Measurements from ENCODE around the gene CD86.
A peak's percentile ranks its signal among the peaks of the same experiment; 100 is the strongest.

Gene CD86

GRCh38 chr3:122088531-122088930 is 33.4 kb downstream of the CD86 start:
- no peak for DNase-seq (ENCODE audit: insufficient read length, low spot score)
- no peak for FAIRE-seq

GRCh38 chr3:122091602-122092295 is 36.6 kb downstream of the CD86 start:
- DNase-seq (ENCODE audit: insufficient read length, low spot score) (no peak), FAIRE-seq (no peak)

GRCh38 chr3:122092460-122093165 is 37.5 kb downstream of the CD86 start:
- no peak for FAIRE-seq
- DNase-seq (ENCODE audit: insufficient read length, low spot score): peak; percentile 12

GRCh38 chr3:122094125-122094524 is 39.0 kb downstream of the CD86 start:
- DNase-seq (ENCODE audit: insufficient read length, low spot score) (no peak), FAIRE-seq (no peak)

- no peak for DNase-seq (ENCODE audit: insufficient read length, low spot score)
- FAIRE-seq: no peak
Measured at GRCh38 chr3:122094693-122095092, 39.5 kb downstream of the CD86 start.

GRCh38 chr3:122097141-122097540 is 42.0 kb downstream of the CD86 start:
- FAIRE-seq (no peak), DNase-seq (ENCODE audit: insufficient read length, low spot score) (no peak)

GRCh38 chr3:122098611-122099010 is 43.4 kb downstream of the CD86 start:
- DNase-seq (ENCODE audit: insufficient read length, low spot score): no peak
- FAIRE-seq: no peak

GRCh38 chr3:122099255-122099654 is 44.1 kb downstream of the CD86 start:
- no peak for FAIRE-seq
- DNase-seq (ENCODE audit: insufficient read length, low spot score): no peak

- no peak for DNase-seq (ENCODE audit: insufficient read length, low spot score)
- FAIRE-seq: no peak
Measured at GRCh38 chr3:122100083-122100482, 44.9 kb downstream of the CD86 start.

GRCh38 chr3:122100591-122101463 is 45.7 kb downstream of the CD86 start:
- FAIRE-seq: no peak
- DNase-seq (ENCODE audit: insufficient read length, low spot score): no peak

GRCh38 chr3:122101646-122102045 is 46.5 kb downstream of the CD86 start:
- FAIRE-seq (no peak), DNase-seq (ENCODE audit: insufficient read length, low spot score) (peak; percentile 15)

- FAIRE-seq: no peak
- no peak for DNase-seq (ENCODE audit: insufficient read length, low spot score)
Measured at GRCh38 chr3:122102191-122102935, 47.2 kb downstream of the CD86 start.

GRCh38 chr3:122103821-122104514 is 48.8 kb downstream of the CD86 start:
- DNase-seq (ENCODE audit: insufficient read length, low spot score): no peak
- FAIRE-seq: no peak

- FAIRE-seq (no peak), DNase-seq (ENCODE audit: insufficient read length, low spot score) (no peak)
Measured at GRCh38 chr3:122104515-122105194, 49.5 kb downstream of the CD86 start.

- DNase-seq (ENCODE audit: insufficient read length, low spot score) (no peak), FAIRE-seq (no peak)
Measured at GRCh38 chr3:122105626-122106025, 50.5 kb downstream of the CD86 start.

GRCh38 chr3:122107171-122107570 is 52.0 kb downstream of the CD86 start:
- DNase-seq (ENCODE audit: insufficient read length, low spot score) (no peak), FAIRE-seq (no peak)

GRCh38 chr3:122111974-122112373 is 56.8 kb downstream of the CD86 start:
- DNase-seq (ENCODE audit: insufficient read length, low spot score) (no peak), FAIRE-seq (no peak)

GRCh38 chr3:122112754-122113153 is 57.6 kb downstream of the CD86 start:
- DNase-seq (ENCODE audit: insufficient read length, low spot score): no peak
- FAIRE-seq: no peak

- no peak for DNase-seq (ENCODE audit: insufficient read length, low spot score)
- no peak for FAIRE-seq
Measured at GRCh38 chr3:122123850-122124249, 68.7 kb downstream of the CD86 start.

Data from HTR-8/SVneo (cell line).